GM23338 (cell line): ENCODE data around the gene BBS10. TPM values are rescaled to one million over a fixed set of nuclear protein-coding genes. Genes with fewer than 3 reads are reported as not detected.
A peak's percentile ranks its signal among the peaks of the same experiment; 100 is the strongest.

Experiments used
- ATAC-seq: fragments of 200-7000 bp; cut with Tn5 transposase; 3 replicates; pipeline ENCODE4 v1.9.1; 2020
- DNase-seq: peaks from one replicate; pipeline ENCODE4 v3.0.0-alpha.2; 2015; ENCODE audit warnings: low spot score
- H2AFZ ChIP-seq: fragments of 200-600 bp; sonication (generic); 2 replicates; pipeline ENCODE4 v1.8.0; 2016; ENCODE audit warnings: antibody characterized with exemption, mild to moderate bottlenecking, moderate library complexity
- H3F3A ChIP-seq: fragments of 200-600 bp; sonication (generic); replicated peaks from 2 replicates; pipeline ENCODE4 v1.8.0; 2017; ENCODE audit warnings: antibody characterized with exemption, mixed run types, low read depth
- H3K27ac ChIP-seq: fragments of 200-600 bp; sonication (generic); 2 replicates; pipeline ENCODE4 v1.6.1; 2016; ENCODE audit warnings: low read depth
- H3K27me3 ChIP-seq: fragments of 200-600 bp; sonication (generic); 2 replicates; pipeline ENCODE4 v1.8.0; 2016; ENCODE audit warnings: mild to moderate bottlenecking, mixed run types, moderate library complexity; ENCODE audit not compliant: insufficient read depth
- H3K36me3 ChIP-seq: fragments of 200-600 bp; sonication (generic); 2 replicates; pipeline ENCODE4 v1.8.0; 2016; ENCODE audit warnings: mild to moderate bottlenecking; ENCODE audit not compliant: insufficient read depth
- H3K4me1 ChIP-seq: fragments of 200-600 bp; sonication (generic); 2 replicates; pipeline ENCODE4 v1.8.0; 2016; ENCODE audit warnings: mild to moderate bottlenecking, moderate library complexity; ENCODE audit not compliant: insufficient read depth
- H3K4me2 ChIP-seq: fragments of 200-600 bp; sonication (generic); 2 replicates; pipeline ENCODE4 v1.7.1; 2017; ENCODE audit warnings: mixed run types
- H3K4me3 ChIP-seq: fragments of 200-600 bp; sonication (generic); 2 replicates; pipeline ENCODE4 v1.6.1; 2016; ENCODE audit warnings: mixed run types
- H3K79me2 ChIP-seq: fragments of 200-600 bp; sonication (generic); replicated peaks from 2 replicates; pipeline ENCODE4 v1.8.0; 2017; ENCODE audit warnings: mild to moderate bottlenecking; ENCODE audit not compliant: insufficient read depth
- H3K9me2 ChIP-seq: fragments of 200-600 bp; sonication (generic); 2 replicates; pipeline ENCODE4 v1.8.0; 2017; ENCODE audit not compliant: insufficient read depth
- H4K20me1 ChIP-seq: fragments of 200-600 bp; sonication (generic); replicated peaks from 2 replicates; pipeline ENCODE4 v1.8.0; 2017; ENCODE audit warnings: mild to moderate bottlenecking; ENCODE audit not compliant: insufficient read depth
- H3K27ac Mint-ChIP-seq: 2 replicates; pipeline ENCODE4 v1.8.0; 2020; ENCODE audit warnings: inconsistent platforms, mild to moderate bottlenecking, moderate library complexity, mixed read lengths
- H3K27me3 Mint-ChIP-seq: 3 replicates; pipeline ENCODE4 v1.8.0; 2022; ENCODE audit warnings: low read depth, mild to moderate bottlenecking, moderate library complexity, mixed read lengths, inconsistent platforms; ENCODE audit not compliant: insufficient read depth, poor library complexity
- H3K36me3 Mint-ChIP-seq: 3 replicates; pipeline ENCODE4 v1.8.0; 2021; ENCODE audit warnings: low read depth, mild to moderate bottlenecking, inconsistent platforms, moderate library complexity, mixed read lengths
- H3K4me1 Mint-ChIP-seq: 3 replicates; pipeline ENCODE4 v1.8.0; 2020; ENCODE audit warnings: mild to moderate bottlenecking, inconsistent platforms, mixed read lengths
- H3K4me3 Mint-ChIP-seq: 3 replicates; pipeline ENCODE4 v1.8.0; 2021; ENCODE audit warnings: moderate library complexity, mild to moderate bottlenecking, inconsistent platforms, mixed read lengths
- H3K9me3 Mint-ChIP-seq: 3 replicates; pipeline ENCODE4 v1.8.0; 2020; ENCODE audit warnings: moderate library complexity, mild to moderate bottlenecking, inconsistent platforms, mixed read lengths
- CREB1 ChIP-seq: fragments of 250-450 bp; sonication (Bioruptor Pico); IDR thresholded peaks from 2 replicates; pipeline ENCODE4 v1.5.0; 2020; ENCODE audit warnings: low read depth, mild to moderate bottlenecking, moderate library complexity
- EZH2 ChIP-seq: fragments of 200-600 bp; sonication (generic); IDR thresholded peaks from one replicate; pipeline ENCODE4 v1.8.0; 2017; ENCODE audit warnings: antibody characterized with exemption, mild to moderate bottlenecking, low read depth; ENCODE audit not compliant: unreplicated experiment
- EZH2phosphoT487 ChIP-seq: fragments of 200-600 bp; sonication (generic); IDR thresholded peaks from one replicate; pipeline ENCODE4 v1.8.1; 2018; ENCODE audit warnings: antibody characterized with exemption; ENCODE audit not compliant: unreplicated experiment
- JUNB ChIP-seq: IDR thresholded peaks from one replicate; pipeline ENCODE4 v1.6.1; 2016; ENCODE audit warnings: antibody characterized with exemption; ENCODE audit not compliant: unreplicated experiment
- NANOG ChIP-seq: IDR thresholded peaks from 2 replicates; pipeline ENCODE4 v1.6.1; 2016; ENCODE audit warnings: antibody characterized with exemption, borderline replicate concordance
- POLR2AphosphoS5 ChIP-seq: IDR thresholded peaks from 2 replicates; pipeline ENCODE4 v1.6.1; 2016; ENCODE audit warnings: antibody characterized with exemption, low read depth
- STAT1 ChIP-seq: IDR thresholded peaks from one replicate; pipeline ENCODE4 v1.6.1; 2016; ENCODE audit warnings: antibody characterized with exemption; ENCODE audit not compliant: unreplicated experiment
- ZNF114 ChIP-seq: fragments of 250-450 bp; sonication (Bioruptor Pico); IDR thresholded peaks from 2 replicates; pipeline ENCODE4 v1.5.0; 2020; ENCODE audit warnings: mild to moderate bottlenecking, moderate library complexity
- ZNF331 ChIP-seq: fragments of 250-450 bp; sonication (Bioruptor Pico); IDR thresholded peaks from 2 replicates; pipeline ENCODE4 v1.5.0; 2020; ENCODE audit warnings: low read depth, mild to moderate bottlenecking, moderate library complexity
- ZNF462 ChIP-seq: fragments of 250-450 bp; sonication (Bioruptor Pico); IDR thresholded peaks from 2 replicates; pipeline ENCODE4 v1.5.0; 2020; ENCODE audit warnings: mild to moderate bottlenecking, moderate library complexity
- polyA plus RNA-seq: library from polyadenylated mRNA; unstranded; fragments of >200 nt; fragmentation: Nextera tagmentation; extraction: Ambion mirVana; gene quantifications from 2 replicates; pipeline ENCODE4 v1.2.1, GENCODE V29; 2016
- total RNA-seq: library from RNA; depleted of rRNA; stranded (reverse); fragments of >200 nt; shearing (Covaris generic); gene quantifications from 2 replicates; pipeline ENCODE4 v1.2.3, GENCODE V29; 2014
- TF ChIP-seq, protein P1 (sequence below): IDR thresholded peaks from 2 replicates; pipeline ENCODE4 v1.6.1; 2016; ENCODE audit warnings: antibody characterized with exemption
- TF ChIP-seq, protein P2 (sequence below), 2 experiments: fragments of 200-600 bp in 1 of 2; sonication (generic) in 1 of 2; conservative IDR thresholded peaks; 2 replicates each; pipeline versions ENCODE4 v1.5.1 to v1.6.1; 2016 to 2017; ENCODE audit warnings: antibody characterized with exemption in 2 of 2, low read depth in 2 of 2, mild to moderate bottlenecking in 2 of 2, moderate library complexity in 1 of 2
- TF ChIP-seq, protein P3 (sequence below): IDR thresholded peaks from one replicate; pipeline ENCODE4 v1.6.1; 2018; ENCODE audit warnings: antibody characterized with exemption; ENCODE audit not compliant: unreplicated experiment

BBS10 gene
- total and polyA plus RNA-seq, 2 experiments from 2014 or later: 5.2 to 12.8 TPM

GRCh38 chr12:76303989-76304460 lies 44.2 kb downstream of the BBS10 start:
- Histone ChIP-seq H3K27ac (no peak overlapping the region), H3K9me2 (peaks cover 7% of the 10 kb centered on the region; the same call in 1 of the 2 replicates), H4K20me1 (no peaks in the 10 kb centered on the region), H3K4me3 (no peak overlapping the region), H3K36me3 (no peaks in the 10 kb centered on the region), H3K4me1 (no peaks in the 10 kb centered on the region), H3K4me2 (no peak overlapping the region), H2AFZ (0 out of 2 replicates have a peak overlapping the region, but pooled peaks have one; percentile 43), H3K79me2 (no peaks in the 10 kb centered on the region), H3F3A (no peaks in the 10 kb centered on the region), H3K27me3 (no peaks in the 10 kb centered on the region)
- Mint-ChIP-seq H3K9me3 (no peaks in the 10 kb centered on the region), H3K27me3 (no peaks in the 10 kb centered on the region), H3K36me3 (no peaks in the 10 kb centered on the region), H3K4me1 (peaks cover 5% of the 10 kb centered on the region; the same call in 1 of the 3 replicates), H3K4me3 (no peak overlapping the region), H3K27ac (no peak overlapping the region)
- no peak for TF ChIP-seq STAT1
- TF ChIP-seq ZNF462 (CRISPR knock-in tag): no peak
- no peak for TF ChIP-seq EZH2
- no peak for TF ChIP-seq NANOG
- no peak for TF ChIP-seq EZH2phosphoT487
- TF ChIP-seq JUNB: no peak
- no peak for TF ChIP-seq CREB1 (CRISPR knock-in tag)
- no peak for TF ChIP-seq ZNF331 (CRISPR knock-in tag)
- TF ChIP-seq POLR2AphosphoS5: no peak
- TF ChIP-seq, protein P1, sequence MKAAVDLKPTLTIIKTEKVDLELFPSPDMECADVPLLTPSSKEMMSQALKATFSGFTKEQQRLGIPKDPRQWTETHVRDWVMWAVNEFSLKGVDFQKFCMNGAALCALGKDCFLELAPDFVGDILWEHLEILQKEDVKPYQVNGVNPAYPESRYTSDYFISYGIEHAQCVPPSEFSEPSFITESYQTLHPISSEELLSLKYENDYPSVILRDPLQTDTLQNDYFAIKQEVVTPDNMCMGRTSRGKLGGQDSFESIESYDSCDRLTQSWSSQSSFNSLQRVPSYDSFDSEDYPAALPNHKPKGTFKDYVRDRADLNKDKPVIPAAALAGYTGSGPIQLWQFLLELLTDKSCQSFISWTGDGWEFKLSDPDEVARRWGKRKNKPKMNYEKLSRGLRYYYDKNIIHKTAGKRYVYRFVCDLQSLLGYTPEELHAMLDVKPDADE: no peak
- no peak for TF ChIP-seq ZNF114
- TF ChIP-seq, protein P2, sequence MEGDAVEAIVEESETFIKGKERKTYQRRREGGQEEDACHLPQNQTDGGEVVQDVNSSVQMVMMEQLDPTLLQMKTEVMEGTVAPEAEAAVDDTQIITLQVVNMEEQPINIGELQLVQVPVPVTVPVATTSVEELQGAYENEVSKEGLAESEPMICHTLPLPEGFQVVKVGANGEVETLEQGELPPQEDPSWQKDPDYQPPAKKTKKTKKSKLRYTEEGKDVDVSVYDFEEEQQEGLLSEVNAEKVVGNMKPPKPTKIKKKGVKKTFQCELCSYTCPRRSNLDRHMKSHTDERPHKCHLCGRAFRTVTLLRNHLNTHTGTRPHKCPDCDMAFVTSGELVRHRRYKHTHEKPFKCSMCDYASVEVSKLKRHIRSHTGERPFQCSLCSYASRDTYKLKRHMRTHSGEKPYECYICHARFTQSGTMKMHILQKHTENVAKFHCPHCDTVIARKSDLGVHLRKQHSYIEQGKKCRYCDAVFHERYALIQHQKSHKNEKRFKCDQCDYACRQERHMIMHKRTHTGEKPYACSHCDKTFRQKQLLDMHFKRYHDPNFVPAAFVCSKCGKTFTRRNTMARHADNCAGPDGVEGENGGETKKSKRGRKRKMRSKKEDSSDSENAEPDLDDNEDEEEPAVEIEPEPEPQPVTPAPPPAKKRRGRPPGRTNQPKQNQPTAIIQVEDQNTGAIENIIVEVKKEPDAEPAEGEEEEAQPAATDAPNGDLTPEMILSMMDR (conservative IDR thresholded peaks at IDR 0.05; ENCODE audit: low read depth in 2 of 2): no peak
- TF ChIP-seq, protein P3, sequence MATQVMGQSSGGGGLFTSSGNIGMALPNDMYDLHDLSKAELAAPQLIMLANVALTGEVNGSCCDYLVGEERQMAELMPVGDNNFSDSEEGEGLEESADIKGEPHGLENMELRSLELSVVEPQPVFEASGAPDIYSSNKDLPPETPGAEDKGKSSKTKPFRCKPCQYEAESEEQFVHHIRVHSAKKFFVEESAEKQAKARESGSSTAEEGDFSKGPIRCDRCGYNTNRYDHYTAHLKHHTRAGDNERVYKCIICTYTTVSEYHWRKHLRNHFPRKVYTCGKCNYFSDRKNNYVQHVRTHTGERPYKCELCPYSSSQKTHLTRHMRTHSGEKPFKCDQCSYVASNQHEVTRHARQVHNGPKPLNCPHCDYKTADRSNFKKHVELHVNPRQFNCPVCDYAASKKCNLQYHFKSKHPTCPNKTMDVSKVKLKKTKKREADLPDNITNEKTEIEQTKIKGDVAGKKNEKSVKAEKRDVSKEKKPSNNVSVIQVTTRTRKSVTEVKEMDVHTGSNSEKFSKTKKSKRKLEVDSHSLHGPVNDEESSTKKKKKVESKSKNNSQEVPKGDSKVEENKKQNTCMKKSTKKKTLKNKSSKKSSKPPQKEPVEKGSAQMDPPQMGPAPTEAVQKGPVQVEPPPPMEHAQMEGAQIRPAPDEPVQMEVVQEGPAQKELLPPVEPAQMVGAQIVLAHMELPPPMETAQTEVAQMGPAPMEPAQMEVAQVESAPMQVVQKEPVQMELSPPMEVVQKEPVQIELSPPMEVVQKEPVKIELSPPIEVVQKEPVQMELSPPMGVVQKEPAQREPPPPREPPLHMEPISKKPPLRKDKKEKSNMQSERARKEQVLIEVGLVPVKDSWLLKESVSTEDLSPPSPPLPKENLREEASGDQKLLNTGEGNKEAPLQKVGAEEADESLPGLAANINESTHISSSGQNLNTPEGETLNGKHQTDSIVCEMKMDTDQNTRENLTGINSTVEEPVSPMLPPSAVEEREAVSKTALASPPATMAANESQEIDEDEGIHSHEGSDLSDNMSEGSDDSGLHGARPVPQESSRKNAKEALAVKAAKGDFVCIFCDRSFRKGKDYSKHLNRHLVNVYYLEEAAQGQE: no peak
- no peak for ATAC-seq
- no peak for DNase-seq
